Neural progenitor cell (in vitro differentiated cells): ENCODE results near the gene TIMP3.

Experiments
- EZH2 ChIP-seq: fragments of 200-600 bp; sonication (generic); IDR thresholded peaks from 2 replicates; pipeline ENCODE4 v1.6.1; 2017; ENCODE audit warnings: antibody characterized with exemption, mild to moderate bottlenecking, moderate library complexity
- EZH2phosphoT487 ChIP-seq: fragments of 200-600 bp; sonication (generic); IDR thresholded peaks from 2 replicates; pipeline ENCODE4 v1.6.1; 2017; ENCODE audit warnings: antibody characterized with exemption
- TF ChIP-seq, protein P1 (sequence below): fragments of 200-600 bp; sonication (generic); IDR thresholded peaks from 2 replicates; pipeline ENCODE4 v1.5.1; 2017; ENCODE audit warnings: antibody characterized with exemption, mild to moderate bottlenecking

DNA sequence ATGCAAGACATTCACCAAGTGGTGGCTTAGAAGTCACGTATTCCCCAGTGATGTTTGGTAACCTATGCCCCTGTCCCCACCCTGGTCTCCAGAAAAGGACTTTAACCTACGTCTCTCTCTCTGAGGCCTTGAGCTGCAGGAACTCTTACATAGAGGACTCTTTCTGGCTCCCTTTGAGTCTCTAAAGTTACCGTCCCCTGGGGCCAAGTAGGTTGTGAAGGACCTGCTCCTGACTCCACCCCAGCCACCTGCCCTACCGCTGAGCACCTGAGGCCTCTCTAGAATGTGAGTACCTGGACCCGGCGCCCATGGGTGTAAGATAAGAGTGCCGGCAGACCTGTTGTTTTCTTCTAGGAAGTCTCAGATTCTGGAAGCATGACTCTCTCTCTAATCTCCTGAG is 95.4 kb downstream of the TIMP3 start:
- TF ChIP-seq EZH2phosphoT487 (no peak), EZH2 (no peak)
- TF ChIP-seq, protein P1, sequence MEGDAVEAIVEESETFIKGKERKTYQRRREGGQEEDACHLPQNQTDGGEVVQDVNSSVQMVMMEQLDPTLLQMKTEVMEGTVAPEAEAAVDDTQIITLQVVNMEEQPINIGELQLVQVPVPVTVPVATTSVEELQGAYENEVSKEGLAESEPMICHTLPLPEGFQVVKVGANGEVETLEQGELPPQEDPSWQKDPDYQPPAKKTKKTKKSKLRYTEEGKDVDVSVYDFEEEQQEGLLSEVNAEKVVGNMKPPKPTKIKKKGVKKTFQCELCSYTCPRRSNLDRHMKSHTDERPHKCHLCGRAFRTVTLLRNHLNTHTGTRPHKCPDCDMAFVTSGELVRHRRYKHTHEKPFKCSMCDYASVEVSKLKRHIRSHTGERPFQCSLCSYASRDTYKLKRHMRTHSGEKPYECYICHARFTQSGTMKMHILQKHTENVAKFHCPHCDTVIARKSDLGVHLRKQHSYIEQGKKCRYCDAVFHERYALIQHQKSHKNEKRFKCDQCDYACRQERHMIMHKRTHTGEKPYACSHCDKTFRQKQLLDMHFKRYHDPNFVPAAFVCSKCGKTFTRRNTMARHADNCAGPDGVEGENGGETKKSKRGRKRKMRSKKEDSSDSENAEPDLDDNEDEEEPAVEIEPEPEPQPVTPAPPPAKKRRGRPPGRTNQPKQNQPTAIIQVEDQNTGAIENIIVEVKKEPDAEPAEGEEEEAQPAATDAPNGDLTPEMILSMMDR = no peak
